WTC11 (cell line): ENCODE measurements around the gene PIEZO1.

Experiments
- ETV6 ChIP-seq: sonication (generic); formaldehyde crosslinking; IDR thresholded peaks from 2 replicates; pipeline ENCODE4 v1.8.1; 2022; ENCODE audit warnings: mild to moderate bottlenecking, missing genetic modification reagents
- MXD4 ChIP-seq: fragments of 250-450 bp; sonication (Bioruptor Pico); IDR thresholded peaks from 2 replicates; pipeline ENCODE4 v1.8.0; 2021; ENCODE audit warnings: mild to moderate bottlenecking, moderate library complexity, borderline replicate concordance
- NFYB ChIP-seq: sonication (generic); formaldehyde crosslinking; conservative IDR thresholded peaks from 2 replicates; pipeline ENCODE4 v1.8.0; 2022; ENCODE audit warnings: low read depth, missing genetic modification reagents
- TCF7 ChIP-seq: sonication (generic); formaldehyde crosslinking; IDR thresholded peaks from 2 replicates; pipeline ENCODE4 v1.8.0; 2022; ENCODE audit warnings: mild to moderate bottlenecking, low read depth, missing genetic modification reagents, moderate library complexity
- TEAD4 ChIP-seq: sonication (generic); formaldehyde crosslinking; IDR thresholded peaks from 2 replicates; pipeline ENCODE4 v1.8.0; 2022; ENCODE audit warnings: mild to moderate bottlenecking, missing genetic modification reagents
- TF ChIP-seq, protein P1 (sequence below): fragments of 200-600 bp; IDR thresholded peaks from 2 replicates; pipeline ENCODE4 v1.8.0; 2022; ENCODE audit warnings: antibody characterized with exemption
- TF ChIP-seq, protein P2 (sequence below): sonication (generic); formaldehyde crosslinking; IDR thresholded peaks from 2 replicates; pipeline ENCODE4 v1.8.1; 2023; ENCODE audit warnings: mild to moderate bottlenecking, missing genetic modification reagents
- TF ChIP-seq, protein P3 (sequence below): sonication (generic); formaldehyde crosslinking; IDR thresholded peaks from 2 replicates; pipeline ENCODE4 v1.8.1; 2023; ENCODE audit warnings: mild to moderate bottlenecking, missing genetic modification reagents, borderline replicate concordance
- TF ChIP-seq, protein P4 (sequence below): sonication (generic); formaldehyde crosslinking; IDR thresholded peaks from 2 replicates; pipeline ENCODE4 v1.8.1; 2023; ENCODE audit warnings: mild to moderate bottlenecking, missing genetic modification reagents, moderate library complexity

DNA sequence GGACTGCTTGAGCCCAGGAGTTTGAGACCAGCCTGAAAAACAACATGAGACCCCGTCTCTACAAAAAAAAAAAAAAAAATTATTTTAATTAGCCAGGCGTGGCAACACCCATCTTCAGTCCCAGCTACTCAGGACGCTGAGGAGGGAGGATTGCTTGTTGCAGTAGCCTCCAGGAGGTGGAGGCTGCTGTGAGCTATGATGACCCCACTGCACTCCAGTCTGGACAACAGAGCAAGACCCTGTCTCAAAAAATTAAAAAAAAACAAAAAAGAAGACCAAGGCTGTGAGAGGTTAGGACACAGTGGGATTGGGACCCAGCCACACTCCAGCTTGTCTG, 97.4 kb downstream of the PIEZO1 start:
- TF ChIP-seq, protein P1, sequence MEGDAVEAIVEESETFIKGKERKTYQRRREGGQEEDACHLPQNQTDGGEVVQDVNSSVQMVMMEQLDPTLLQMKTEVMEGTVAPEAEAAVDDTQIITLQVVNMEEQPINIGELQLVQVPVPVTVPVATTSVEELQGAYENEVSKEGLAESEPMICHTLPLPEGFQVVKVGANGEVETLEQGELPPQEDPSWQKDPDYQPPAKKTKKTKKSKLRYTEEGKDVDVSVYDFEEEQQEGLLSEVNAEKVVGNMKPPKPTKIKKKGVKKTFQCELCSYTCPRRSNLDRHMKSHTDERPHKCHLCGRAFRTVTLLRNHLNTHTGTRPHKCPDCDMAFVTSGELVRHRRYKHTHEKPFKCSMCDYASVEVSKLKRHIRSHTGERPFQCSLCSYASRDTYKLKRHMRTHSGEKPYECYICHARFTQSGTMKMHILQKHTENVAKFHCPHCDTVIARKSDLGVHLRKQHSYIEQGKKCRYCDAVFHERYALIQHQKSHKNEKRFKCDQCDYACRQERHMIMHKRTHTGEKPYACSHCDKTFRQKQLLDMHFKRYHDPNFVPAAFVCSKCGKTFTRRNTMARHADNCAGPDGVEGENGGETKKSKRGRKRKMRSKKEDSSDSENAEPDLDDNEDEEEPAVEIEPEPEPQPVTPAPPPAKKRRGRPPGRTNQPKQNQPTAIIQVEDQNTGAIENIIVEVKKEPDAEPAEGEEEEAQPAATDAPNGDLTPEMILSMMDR, result no peak
- TF ChIP-seq NFYB (CRISPR knock-in tag), result no peak
- TF ChIP-seq, protein P2, sequence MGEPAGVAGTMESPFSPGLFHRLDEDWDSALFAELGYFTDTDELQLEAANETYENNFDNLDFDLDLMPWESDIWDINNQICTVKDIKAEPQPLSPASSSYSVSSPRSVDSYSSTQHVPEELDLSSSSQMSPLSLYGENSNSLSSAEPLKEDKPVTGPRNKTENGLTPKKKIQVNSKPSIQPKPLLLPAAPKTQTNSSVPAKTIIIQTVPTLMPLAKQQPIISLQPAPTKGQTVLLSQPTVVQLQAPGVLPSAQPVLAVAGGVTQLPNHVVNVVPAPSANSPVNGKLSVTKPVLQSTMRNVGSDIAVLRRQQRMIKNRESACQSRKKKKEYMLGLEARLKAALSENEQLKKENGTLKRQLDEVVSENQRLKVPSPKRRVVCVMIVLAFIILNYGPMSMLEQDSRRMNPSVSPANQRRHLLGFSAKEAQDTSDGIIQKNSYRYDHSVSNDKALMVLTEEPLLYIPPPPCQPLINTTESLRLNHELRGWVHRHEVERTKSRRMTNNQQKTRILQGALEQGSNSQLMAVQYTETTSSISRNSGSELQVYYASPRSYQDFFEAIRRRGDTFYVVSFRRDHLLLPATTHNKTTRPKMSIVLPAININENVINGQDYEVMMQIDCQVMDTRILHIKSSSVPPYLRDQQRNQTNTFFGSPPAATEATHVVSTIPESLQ (CRISPR knock-in tag), result no peak
- TF ChIP-seq, protein P3, sequence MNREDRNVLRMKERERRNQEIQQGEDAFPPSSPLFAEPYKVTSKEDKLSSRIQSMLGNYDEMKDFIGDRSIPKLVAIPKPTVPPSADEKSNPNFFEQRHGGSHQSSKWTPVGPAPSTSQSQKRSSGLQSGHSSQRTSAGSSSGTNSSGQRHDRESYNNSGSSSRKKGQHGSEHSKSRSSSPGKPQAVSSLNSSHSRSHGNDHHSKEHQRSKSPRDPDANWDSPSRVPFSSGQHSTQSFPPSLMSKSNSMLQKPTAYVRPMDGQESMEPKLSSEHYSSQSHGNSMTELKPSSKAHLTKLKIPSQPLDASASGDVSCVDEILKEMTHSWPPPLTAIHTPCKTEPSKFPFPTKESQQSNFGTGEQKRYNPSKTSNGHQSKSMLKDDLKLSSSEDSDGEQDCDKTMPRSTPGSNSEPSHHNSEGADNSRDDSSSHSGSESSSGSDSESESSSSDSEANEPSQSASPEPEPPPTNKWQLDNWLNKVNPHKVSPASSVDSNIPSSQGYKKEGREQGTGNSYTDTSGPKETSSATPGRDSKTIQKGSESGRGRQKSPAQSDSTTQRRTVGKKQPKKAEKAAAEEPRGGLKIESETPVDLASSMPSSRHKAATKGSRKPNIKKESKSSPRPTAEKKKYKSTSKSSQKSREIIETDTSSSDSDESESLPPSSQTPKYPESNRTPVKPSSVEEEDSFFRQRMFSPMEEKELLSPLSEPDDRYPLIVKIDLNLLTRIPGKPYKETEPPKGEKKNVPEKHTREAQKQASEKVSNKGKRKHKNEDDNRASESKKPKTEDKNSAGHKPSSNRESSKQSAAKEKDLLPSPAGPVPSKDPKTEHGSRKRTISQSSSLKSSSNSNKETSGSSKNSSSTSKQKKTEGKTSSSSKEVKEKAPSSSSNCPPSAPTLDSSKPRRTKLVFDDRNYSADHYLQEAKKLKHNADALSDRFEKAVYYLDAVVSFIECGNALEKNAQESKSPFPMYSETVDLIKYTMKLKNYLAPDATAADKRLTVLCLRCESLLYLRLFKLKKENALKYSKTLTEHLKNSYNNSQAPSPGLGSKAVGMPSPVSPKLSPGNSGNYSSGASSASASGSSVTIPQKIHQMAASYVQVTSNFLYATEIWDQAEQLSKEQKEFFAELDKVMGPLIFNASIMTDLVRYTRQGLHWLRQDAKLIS (CRISPR knock-in tag), result no peak
- TF ChIP-seq, protein P4, sequence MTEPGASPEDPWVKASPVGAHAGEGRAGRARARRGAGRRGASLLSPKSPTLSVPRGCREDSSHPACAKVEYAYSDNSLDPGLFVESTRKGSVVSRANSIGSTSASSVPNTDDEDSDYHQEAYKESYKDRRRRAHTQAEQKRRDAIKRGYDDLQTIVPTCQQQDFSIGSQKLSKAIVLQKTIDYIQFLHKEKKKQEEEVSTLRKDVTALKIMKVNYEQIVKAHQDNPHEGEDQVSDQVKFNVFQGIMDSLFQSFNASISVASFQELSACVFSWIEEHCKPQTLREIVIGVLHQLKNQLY (CRISPR knock-in tag), result no peak
- no peak for TF ChIP-seq TEAD4 (CRISPR knock-in tag)
- TF ChIP-seq MXD4, result no peak
- TF ChIP-seq ETV6 (CRISPR knock-in tag), result no peak
- TF ChIP-seq TCF7 (CRISPR knock-in tag), result no peak
